K562 (cell line): ENCODE results near the gene PPP1R14C. TPM values are rescaled to one million over a fixed set of nuclear protein-coding genes. Genes with fewer than 3 reads are reported as not detected.

Experiments used
- ATF7 ChIP-seq: fragments of 450-650 bp; IDR thresholded peaks from 2 replicates; pipeline ENCODE4 v1.7.1; 2014; ENCODE audit warnings: mild to moderate bottlenecking, moderate library complexity
- CHD1 ChIP-seq: fragments of 200-600 bp; sonication (generic); IDR thresholded peaks from one replicate; pipeline ENCODE4 v1.6.1; 2012; ENCODE audit warnings: mild to moderate bottlenecking, moderate library complexity, low read length, inconsistent platforms
- EP400 ChIP-seq: fragments of 450-650 bp; IDR thresholded peaks from 2 replicates; pipeline ENCODE4 v1.6.1; 2017; ENCODE audit warnings: antibody characterized with exemption, mild to moderate bottlenecking, moderate library complexity
- FOXA1 ChIP-seq: fragments of 450-650 bp; IDR thresholded peaks from 2 replicates; pipeline ENCODE4 v1.6.1; 2016; ENCODE audit warnings: mild to moderate bottlenecking, borderline replicate concordance
- FOXK2 ChIP-seq, 2 experiments: fragments of 450-650 bp; IDR thresholded peaks in 1 of 2; conservative IDR thresholded peaks in 1 of 2; 2 replicates each; pipeline ENCODE4 v1.6.1; 2016; ENCODE audit warnings: low read depth in 2 of 2, mild to moderate bottlenecking in 1 of 2
- HMG20B ChIP-seq: fragments of 250-450 bp; sonication (Bioruptor Pico); IDR thresholded peaks from 2 replicates; pipeline ENCODE4 v1.5.0; 2021; ENCODE audit warnings: mild to moderate bottlenecking
- HOMEZ ChIP-seq: fragments of 250-450 bp; sonication (Bioruptor Pico); IDR thresholded peaks from 2 replicates; pipeline ENCODE4 v1.4.0; 2020; ENCODE audit warnings: mild to moderate bottlenecking, moderate library complexity
- KLF6 ChIP-seq: fragments of 250-450 bp; sonication (Bioruptor Pico); IDR thresholded peaks from 2 replicates; pipeline ENCODE4 v1.4.0; 2020; ENCODE audit warnings: mild to moderate bottlenecking, moderate library complexity, borderline replicate concordance
- MAFK ChIP-seq: IDR thresholded peaks from 2 replicates; pipeline ENCODE4 v1.6.1; 2011; ENCODE audit warnings: low read length, improper control_type of control experiment
- MBD1 ChIP-seq: fragments of 250-450 bp; sonication (Bioruptor Pico); IDR thresholded peaks from 2 replicates; pipeline ENCODE4 v1.8.0; 2022; ENCODE audit warnings: inconsistent platforms
- MCM5 ChIP-seq: fragments of 450-650 bp; IDR thresholded peaks from 2 replicates; pipeline ENCODE4 v1.6.1; 2016; ENCODE audit warnings: low read depth
- NCOA4 ChIP-seq: fragments of 450-650 bp; IDR thresholded peaks from 2 replicates; pipeline ENCODE4 v1.6.1; 2018; ENCODE audit warnings: mild to moderate bottlenecking; ENCODE audit not compliant: partially characterized antibody
- NFATC3 ChIP-seq: fragments of 450-650 bp; IDR thresholded peaks from 2 replicates; pipeline ENCODE4 v1.6.1; 2017; ENCODE audit warnings: mild to moderate bottlenecking
- PTBP1 ChIP-seq: fragments of 200-400 bp; formaldehyde crosslinking; IDR thresholded peaks from 2 replicates; pipeline ENCODE4 v1.6.1; 2017; ENCODE audit warnings: low read depth, low read length
- SMAD4 ChIP-seq: fragments of 250-450 bp; sonication (Bioruptor Pico); conservative IDR thresholded peaks from 2 replicates; pipeline ENCODE4 v1.8.0; 2021; ENCODE audit warnings: inconsistent platforms, mild to moderate bottlenecking, moderate library complexity
- USF1 ChIP-seq: sonication (generic); formaldehyde crosslinking; IDR thresholded peaks from 2 replicates; pipeline ENCODE4 v1.9.0; 2022; ENCODE audit warnings: mild to moderate bottlenecking, missing genetic modification reagents
- ZNF274 ChIP-seq: IDR thresholded peaks from 2 replicates; pipeline ENCODE4 v1.6.1; 2011; ENCODE audit warnings: low read depth, mild to moderate bottlenecking, low read length, moderate library complexity, borderline replicate concordance
- ZNF408 ChIP-seq: fragments of 250-450 bp; sonication (Bioruptor Pico); IDR thresholded peaks from 2 replicates; pipeline ENCODE4 v1.4.0; 2020; ENCODE audit warnings: low read depth, mild to moderate bottlenecking, moderate library complexity
- ZNF584 ChIP-seq: fragments of 200-800 bp; sonication (Bioruptor generic); IDR thresholded peaks from 2 replicates; pipeline ENCODE4 v1.6.1; 2016; ENCODE audit warnings: low read depth, mild to moderate bottlenecking, missing genetic modification characterization, missing compliant biosample characterization
- ZNF644 ChIP-seq: fragments of 200-800 bp; sonication (Bioruptor generic); IDR thresholded peaks from 2 replicates; pipeline ENCODE4 v1.6.1; 2016; ENCODE audit warnings: low read depth, missing genetic modification characterization, missing compliant biosample characterization
- ZNF695 ChIP-seq: fragments of 450-650 bp; formaldehyde crosslinking; IDR thresholded peaks from 2 replicates; pipeline ENCODE4 v1.4.0; 2020; ENCODE audit warnings: mild to moderate bottlenecking, moderate library complexity
- ZNF699 ChIP-seq: fragments of 250-450 bp; sonication (Bioruptor Pico); IDR thresholded peaks from 2 replicates; pipeline ENCODE4 v1.8.0; 2021; ENCODE audit warnings: mild to moderate bottlenecking, moderate library complexity; ENCODE audit not compliant: insufficient replicate concordance
- ZNF778 ChIP-seq: fragments of 450-650 bp; formaldehyde crosslinking; IDR thresholded peaks from 2 replicates; pipeline ENCODE4 v1.4.0; 2020; ENCODE audit warnings: mild to moderate bottlenecking, moderate library complexity
- ZNF79 ChIP-seq: fragments of 250-450 bp; sonication (Bioruptor Pico); IDR thresholded peaks from 2 replicates; pipeline ENCODE4 v1.4.0; 2020; ENCODE audit warnings: low read depth, mild to moderate bottlenecking, moderate library complexity
- polyA plus RNA-seq, 8 experiments: library from polyadenylated mRNA; depleted of rRNA in 4 of 8; stranded (reverse) in 5 of 8; unstranded in 3 of 8; fragments of >200 nt; fragmentation: Nextera tagmentation in 2 of 8; fragmentation: Illumina TruSeq in 1 of 8; extraction: Ambion mirVana in 2 of 8; extraction: Trizol in 1 of 8; gene quantifications; 2 replicates each; pipeline versions ENCODE4 v1.2.1 to v1.2.3, GENCODE V29; 2011 to 2014; ENCODE audit warnings: inconsistent platforms in 1 of 8, missing spikeins in 1 of 8
- total RNA-seq, 7 experiments: library from RNA; depleted of rRNA in 6 of 7; stranded (reverse); fragments of >200 nt in 6 of 7; fragmentation: Illumina TruSeq in 2 of 7; extraction: Trizol in 2 of 7; gene quantifications; 2 replicates each; pipeline versions ENCODE4 v1.2.1 to v1.2.3, GENCODE V29; 2011 to 2021; ENCODE audit warnings: low replicate concordance in 1 of 7
- TF ChIP-seq, protein P1 (sequence below): sonication (generic); formaldehyde crosslinking; IDR thresholded peaks from 2 replicates; pipeline ENCODE4 v1.8.0; 2022; ENCODE audit warnings: missing genetic modification reagents, mild to moderate bottlenecking, borderline replicate concordance

PPP1R14C gene
- total and polyA plus RNA-seq, 9 of the 15 experiments (the other 6 are each of a cell fraction or from before 2014, with no cell fraction given): 4.5 to 16.6 (median 11.9) TPM

- TF ChIP-seq HOMEZ (CRISPR knock-in tag): no peak
- TF ChIP-seq ZNF644: no peak
- TF ChIP-seq CHD1: no peak
- no peak for TF ChIP-seq HMG20B (CRISPR knock-in tag)
- TF ChIP-seq PTBP1: no peak
- TF ChIP-seq, protein P1, sequence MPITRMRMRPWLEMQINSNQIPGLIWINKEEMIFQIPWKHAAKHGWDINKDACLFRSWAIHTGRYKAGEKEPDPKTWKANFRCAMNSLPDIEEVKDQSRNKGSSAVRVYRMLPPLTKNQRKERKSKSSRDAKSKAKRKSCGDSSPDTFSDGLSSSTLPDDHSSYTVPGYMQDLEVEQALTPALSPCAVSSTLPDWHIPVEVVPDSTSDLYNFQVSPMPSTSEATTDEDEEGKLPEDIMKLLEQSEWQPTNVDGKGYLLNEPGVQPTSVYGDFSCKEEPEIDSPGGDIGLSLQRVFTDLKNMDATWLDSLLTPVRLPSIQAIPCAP (CRISPR knock-in tag): no peak
- TF ChIP-seq ZNF695 (CRISPR knock-in tag): no peak
- no peak for TF ChIP-seq ZNF699
- no peak for TF ChIP-seq MBD1 (CRISPR knock-in tag)
- no peak for TF ChIP-seq ZNF79 (CRISPR knock-in tag)
- TF ChIP-seq NCOA4: no peak
- no peak for TF ChIP-seq NFATC3
- no peak for TF ChIP-seq SMAD4 (CRISPR knock-in tag)
- TF ChIP-seq EP400: 0 out of 2 replicates have a peak, but pooled peaks have one; percentile 35
- TF ChIP-seq ATF7: peak; percentile 89
- 0 out of 2 replicates have a peak, but pooled peaks have one; percentile 8 for TF ChIP-seq MAFK
- TF ChIP-seq FOXA1: no peak
- no peak; a peak in 1 of 4 replicates for TF ChIP-seq FOXK2 (conservative IDR thresholded peaks at IDR 0.05 in 1 of 2, IDR thresholded peaks at IDR 0.05 in 1 of 2; ENCODE audit: low read depth in 2 of 2)
- TF ChIP-seq MCM5: no peak
- no peak for TF ChIP-seq KLF6 (CRISPR knock-in tag)
- no peak for TF ChIP-seq ZNF408
- TF ChIP-seq ZNF274: no peak
- TF ChIP-seq ZNF584 (CRISPR knock-in tag): no peak
- peak; percentile 38; the same call in 1 of the 2 replicates for TF ChIP-seq USF1 (CRISPR knock-in tag)
- no peak for TF ChIP-seq ZNF778 (CRISPR knock-in tag)
Observed at GRCh38 chr6:150297327-150298029, 154.6 kb downstream of the PPP1R14C start (continued).
